K562 (cell line): ENCODE results near the gene ZNF529. TPM values are rescaled to one million over a fixed set of nuclear protein-coding genes. Genes with fewer than 3 reads are reported as not detected.
A peak's percentile ranks its signal among the peaks of the same experiment; 100 is the strongest.

Experiments used
- CREM ChIP-seq: IDR thresholded peaks from 2 replicates; pipeline ENCODE4 v1.6.1; 2014; ENCODE audit warnings: antibody characterized with exemption, low read depth
- EP400 ChIP-seq: fragments of 450-650 bp; IDR thresholded peaks from 2 replicates; pipeline ENCODE4 v1.6.1; 2017; ENCODE audit warnings: antibody characterized with exemption, mild to moderate bottlenecking, moderate library complexity
- FIP1L1 ChIP-seq: fragments of 200-400 bp; formaldehyde crosslinking; IDR thresholded peaks from 2 replicates; pipeline ENCODE4 v1.6.1; 2018; ENCODE audit warnings: mild to moderate bottlenecking, low read depth, low read length; ENCODE audit not compliant: poor library complexity, severe bottlenecking
- MTA2 ChIP-seq: fragments of 450-650 bp; IDR thresholded peaks from 2 replicates; pipeline ENCODE4 v1.6.1; 2016; ENCODE audit warnings: low read depth
- NCOA1 ChIP-seq: fragments of 450-650 bp; IDR thresholded peaks from 2 replicates; pipeline ENCODE4 v1.6.1; 2016; ENCODE audit warnings: low read depth
- RUNX1 ChIP-seq: sonication (generic); IDR thresholded peaks from 2 replicates; pipeline ENCODE4 v1.6.1; 2016; ENCODE audit warnings: antibody characterized with exemption, low read depth
- ZFP36 ChIP-seq: fragments of 150-350 bp; IDR thresholded peaks from 2 replicates; pipeline ENCODE4 v1.6.1; 2018; ENCODE audit warnings: low read length, low read depth; ENCODE audit not compliant: partially characterized antibody
- ZNF431 ChIP-seq: sonication (generic); formaldehyde crosslinking; IDR thresholded peaks from 2 replicates; pipeline ENCODE4 v1.8.0; 2022; ENCODE audit warnings: mild to moderate bottlenecking, missing genetic modification reagents
- ZNF79 ChIP-seq: fragments of 250-450 bp; sonication (Bioruptor Pico); IDR thresholded peaks from 2 replicates; pipeline ENCODE4 v1.4.0; 2020; ENCODE audit warnings: low read depth, mild to moderate bottlenecking, moderate library complexity
- polyA plus RNA-seq, 8 experiments: library from polyadenylated mRNA; depleted of rRNA in 4 of 8; stranded (reverse) in 5 of 8; unstranded in 3 of 8; fragments of >200 nt; fragmentation: Nextera tagmentation in 2 of 8; fragmentation: Illumina TruSeq in 1 of 8; extraction: Ambion mirVana in 2 of 8; extraction: Trizol in 1 of 8; gene quantifications; 2 replicates each; pipeline versions ENCODE4 v1.2.1 to v1.2.3, GENCODE V29; 2011 to 2014; ENCODE audit warnings: inconsistent platforms in 1 of 8, missing spikeins in 1 of 8
- total RNA-seq, 7 experiments: library from RNA; depleted of rRNA in 6 of 7; stranded (reverse); fragments of >200 nt in 6 of 7; fragmentation: Illumina TruSeq in 2 of 7; extraction: Trizol in 2 of 7; gene quantifications; 2 replicates each; pipeline versions ENCODE4 v1.2.1 to v1.2.3, GENCODE V29; 2011 to 2021; ENCODE audit warnings: low replicate concordance in 1 of 7
- TF ChIP-seq, protein P1 (sequence below): fragments of 200-600 bp; sonication (generic); IDR thresholded peaks from one replicate; pipeline ENCODE4 v1.6.1; 2012; ENCODE audit warnings: mild to moderate bottlenecking, low read depth, low read length, inconsistent platforms
- TF ChIP-seq, protein P2 (sequence below): sonication (generic); IDR thresholded peaks from 2 replicates; pipeline ENCODE4 v1.6.1; 2016
- TF ChIP-seq, protein P3 (sequence below), 2 experiments: fragments of 450-650 bp; conservative IDR thresholded peaks; 2 replicates each; pipeline ENCODE4 v1.6.1; 2017; ENCODE audit warnings: mild to moderate bottlenecking in 2 of 2, moderate library complexity in 2 of 2

ZNF529 gene
- total and polyA plus RNA-seq, 9 of the 15 experiments (the other 6 are each of a cell fraction or from before 2014, with no cell fraction given), result 2.4 to 12.6 (median 6.3) TPM

DNA sequence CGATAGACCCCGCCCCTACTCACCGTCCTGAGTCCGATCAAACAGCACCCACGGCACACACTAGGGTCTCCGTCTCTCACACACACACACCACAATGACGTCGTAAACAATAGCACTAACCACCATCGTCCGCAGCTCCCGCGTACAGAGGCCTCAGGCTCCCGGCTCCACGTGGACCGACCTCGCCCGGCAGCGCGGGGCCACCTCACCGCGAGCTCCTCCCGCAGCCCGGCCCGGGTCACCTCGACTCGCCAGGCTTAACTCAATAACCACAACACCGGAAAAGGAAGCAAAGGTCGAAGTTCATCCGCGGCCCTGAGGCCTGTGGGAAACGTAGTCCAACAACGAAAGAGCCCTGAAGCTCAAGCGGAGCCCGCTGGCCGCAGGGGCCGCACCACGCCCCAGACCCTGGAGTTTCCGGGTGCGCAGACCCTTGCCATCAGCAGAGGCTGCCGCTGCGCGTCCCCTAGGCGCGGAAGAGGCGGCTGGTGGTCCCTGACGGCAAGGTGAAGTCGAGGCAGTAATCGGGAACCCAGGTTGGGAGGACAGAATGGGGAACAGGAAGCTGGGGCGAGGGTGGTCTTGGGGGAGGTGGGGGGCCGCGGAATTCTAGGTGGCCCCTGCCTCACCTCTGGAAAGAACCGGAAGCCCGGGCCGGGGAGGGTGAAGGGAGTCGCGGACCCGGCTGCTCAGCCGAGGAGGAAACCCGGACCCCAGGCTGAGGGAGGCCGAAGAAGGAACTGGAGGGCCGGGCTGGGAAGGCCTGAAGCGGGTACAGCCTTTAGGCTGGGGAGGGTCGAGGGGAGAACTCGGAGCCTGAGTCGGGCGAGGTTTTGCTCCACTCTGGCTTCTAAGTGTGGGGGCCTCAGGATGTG is at the start of gene ZNF529 (continued):
- TF ChIP-seq, protein P1, sequence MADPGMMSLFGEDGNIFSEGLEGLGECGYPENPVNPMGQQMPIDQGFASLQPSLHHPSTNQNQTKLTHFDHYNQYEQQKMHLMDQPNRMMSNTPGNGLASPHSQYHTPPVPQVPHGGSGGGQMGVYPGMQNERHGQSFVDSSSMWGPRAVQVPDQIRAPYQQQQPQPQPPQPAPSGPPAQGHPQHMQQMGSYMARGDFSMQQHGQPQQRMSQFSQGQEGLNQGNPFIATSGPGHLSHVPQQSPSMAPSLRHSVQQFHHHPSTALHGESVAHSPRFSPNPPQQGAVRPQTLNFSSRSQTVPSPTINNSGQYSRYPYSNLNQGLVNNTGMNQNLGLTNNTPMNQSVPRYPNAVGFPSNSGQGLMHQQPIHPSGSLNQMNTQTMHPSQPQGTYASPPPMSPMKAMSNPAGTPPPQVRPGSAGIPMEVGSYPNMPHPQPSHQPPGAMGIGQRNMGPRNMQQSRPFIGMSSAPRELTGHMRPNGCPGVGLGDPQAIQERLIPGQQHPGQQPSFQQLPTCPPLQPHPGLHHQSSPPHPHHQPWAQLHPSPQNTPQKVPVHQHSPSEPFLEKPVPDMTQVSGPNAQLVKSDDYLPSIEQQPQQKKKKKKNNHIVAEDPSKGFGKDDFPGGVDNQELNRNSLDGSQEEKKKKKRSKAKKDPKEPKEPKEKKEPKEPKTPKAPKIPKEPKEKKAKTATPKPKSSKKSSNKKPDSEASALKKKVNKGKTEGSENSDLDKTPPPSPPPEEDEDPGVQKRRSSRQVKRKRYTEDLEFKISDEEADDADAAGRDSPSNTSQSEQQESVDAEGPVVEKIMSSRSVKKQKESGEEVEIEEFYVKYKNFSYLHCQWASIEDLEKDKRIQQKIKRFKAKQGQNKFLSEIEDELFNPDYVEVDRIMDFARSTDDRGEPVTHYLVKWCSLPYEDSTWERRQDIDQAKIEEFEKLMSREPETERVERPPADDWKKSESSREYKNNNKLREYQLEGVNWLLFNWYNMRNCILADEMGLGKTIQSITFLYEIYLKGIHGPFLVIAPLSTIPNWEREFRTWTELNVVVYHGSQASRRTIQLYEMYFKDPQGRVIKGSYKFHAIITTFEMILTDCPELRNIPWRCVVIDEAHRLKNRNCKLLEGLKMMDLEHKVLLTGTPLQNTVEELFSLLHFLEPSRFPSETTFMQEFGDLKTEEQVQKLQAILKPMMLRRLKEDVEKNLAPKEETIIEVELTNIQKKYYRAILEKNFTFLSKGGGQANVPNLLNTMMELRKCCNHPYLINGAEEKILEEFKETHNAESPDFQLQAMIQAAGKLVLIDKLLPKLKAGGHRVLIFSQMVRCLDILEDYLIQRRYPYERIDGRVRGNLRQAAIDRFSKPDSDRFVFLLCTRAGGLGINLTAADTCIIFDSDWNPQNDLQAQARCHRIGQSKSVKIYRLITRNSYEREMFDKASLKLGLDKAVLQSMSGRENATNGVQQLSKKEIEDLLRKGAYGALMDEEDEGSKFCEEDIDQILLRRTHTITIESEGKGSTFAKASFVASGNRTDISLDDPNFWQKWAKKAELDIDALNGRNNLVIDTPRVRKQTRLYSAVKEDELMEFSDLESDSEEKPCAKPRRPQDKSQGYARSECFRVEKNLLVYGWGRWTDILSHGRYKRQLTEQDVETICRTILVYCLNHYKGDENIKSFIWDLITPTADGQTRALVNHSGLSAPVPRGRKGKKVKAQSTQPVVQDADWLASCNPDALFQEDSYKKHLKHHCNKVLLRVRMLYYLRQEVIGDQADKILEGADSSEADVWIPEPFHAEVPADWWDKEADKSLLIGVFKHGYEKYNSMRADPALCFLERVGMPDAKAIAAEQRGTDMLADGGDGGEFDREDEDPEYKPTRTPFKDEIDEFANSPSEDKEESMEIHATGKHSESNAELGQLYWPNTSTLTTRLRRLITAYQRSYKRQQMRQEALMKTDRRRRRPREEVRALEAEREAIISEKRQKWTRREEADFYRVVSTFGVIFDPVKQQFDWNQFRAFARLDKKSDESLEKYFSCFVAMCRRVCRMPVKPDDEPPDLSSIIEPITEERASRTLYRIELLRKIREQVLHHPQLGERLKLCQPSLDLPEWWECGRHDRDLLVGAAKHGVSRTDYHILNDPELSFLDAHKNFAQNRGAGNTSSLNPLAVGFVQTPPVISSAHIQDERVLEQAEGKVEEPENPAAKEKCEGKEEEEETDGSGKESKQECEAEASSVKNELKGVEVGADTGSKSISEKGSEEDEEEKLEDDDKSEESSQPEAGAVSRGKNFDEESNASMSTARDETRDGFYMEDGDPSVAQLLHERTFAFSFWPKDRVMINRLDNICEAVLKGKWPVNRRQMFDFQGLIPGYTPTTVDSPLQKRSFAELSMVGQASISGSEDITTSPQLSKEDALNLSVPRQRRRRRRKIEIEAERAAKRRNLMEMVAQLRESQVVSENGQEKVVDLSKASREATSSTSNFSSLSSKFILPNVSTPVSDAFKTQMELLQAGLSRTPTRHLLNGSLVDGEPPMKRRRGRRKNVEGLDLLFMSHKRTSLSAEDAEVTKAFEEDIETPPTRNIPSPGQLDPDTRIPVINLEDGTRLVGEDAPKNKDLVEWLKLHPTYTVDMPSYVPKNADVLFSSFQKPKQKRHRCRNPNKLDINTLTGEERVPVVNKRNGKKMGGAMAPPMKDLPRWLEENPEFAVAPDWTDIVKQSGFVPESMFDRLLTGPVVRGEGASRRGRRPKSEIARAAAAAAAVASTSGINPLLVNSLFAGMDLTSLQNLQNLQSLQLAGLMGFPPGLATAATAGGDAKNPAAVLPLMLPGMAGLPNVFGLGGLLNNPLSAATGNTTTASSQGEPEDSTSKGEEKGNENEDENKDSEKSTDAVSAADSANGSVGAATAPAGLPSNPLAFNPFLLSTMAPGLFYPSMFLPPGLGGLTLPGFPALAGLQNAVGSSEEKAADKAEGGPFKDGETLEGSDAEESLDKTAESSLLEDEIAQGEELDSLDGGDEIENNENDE, result no peak
- TF ChIP-seq ZNF79 (no peak), CREM (peak; percentile 68), FIP1L1 (peak; percentile 78), RUNX1 (0 out of 2 replicates have a peak, but pooled peaks have one; percentile 78), EP400 (peak; percentile 99), MTA2 (peak; percentile 86), ZNF431 (no peak; the same call in 1 of the 2 replicates), NCOA1 (peak; percentile 63; the same call in 1 of the 2 replicates), ZFP36 (no peak)
- TF ChIP-seq, protein P2, sequence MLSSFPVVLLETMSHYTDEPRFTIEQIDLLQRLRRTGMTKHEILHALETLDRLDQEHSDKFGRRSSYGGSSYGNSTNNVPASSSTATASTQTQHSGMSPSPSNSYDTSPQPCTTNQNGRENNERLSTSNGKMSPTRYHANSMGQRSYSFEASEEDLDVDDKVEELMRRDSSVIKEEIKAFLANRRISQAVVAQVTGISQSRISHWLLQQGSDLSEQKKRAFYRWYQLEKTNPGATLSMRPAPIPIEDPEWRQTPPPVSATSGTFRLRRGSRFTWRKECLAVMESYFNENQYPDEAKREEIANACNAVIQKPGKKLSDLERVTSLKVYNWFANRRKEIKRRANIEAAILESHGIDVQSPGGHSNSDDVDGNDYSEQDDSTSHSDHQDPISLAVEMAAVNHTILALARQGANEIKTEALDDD, result peak; percentile 79; the same call in 1 of the 2 replicates
- TF ChIP-seq, protein P3, sequence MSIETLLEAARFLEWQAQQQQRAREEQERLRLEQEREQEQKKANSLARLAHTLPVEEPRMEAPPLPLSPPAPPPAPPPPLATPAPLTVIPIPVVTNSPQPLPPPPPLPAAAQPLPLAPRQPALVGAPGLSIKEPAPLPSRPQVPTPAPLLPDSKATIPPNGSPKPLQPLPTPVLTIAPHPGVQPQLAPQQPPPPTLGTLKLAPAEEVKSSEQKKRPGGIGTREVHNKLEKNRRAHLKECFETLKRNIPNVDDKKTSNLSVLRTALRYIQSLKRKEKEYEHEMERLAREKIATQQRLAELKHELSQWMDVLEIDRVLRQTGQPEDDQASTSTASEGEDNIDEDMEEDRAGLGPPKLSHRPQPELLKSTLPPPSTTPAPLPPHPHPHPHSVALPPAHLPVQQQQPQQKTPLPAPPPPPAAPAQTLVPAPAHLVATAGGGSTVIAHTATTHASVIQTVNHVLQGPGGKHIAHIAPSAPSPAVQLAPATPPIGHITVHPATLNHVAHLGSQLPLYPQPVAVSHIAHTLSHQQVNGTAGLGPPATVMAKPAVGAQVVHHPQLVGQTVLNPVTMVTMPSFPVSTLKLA (conservative IDR thresholded peaks at IDR 0.05), result peak; percentile 98 to 99
